Upper lobe of right lung (tissue), 1 donor: ENCODE measurements around the gene ABHD10. TPM values are rescaled to one million over a fixed set of nuclear protein-coding genes. Genes with fewer than 3 reads are reported as not detected.

ENCODE experiments used
- ATAC-seq: fragments of 200-7000 bp; cut with Tn5 transposase; one replicate; pipeline ENCODE4 v1.9.1; 2020; ENCODE audit warnings: mild to moderate bottlenecking, moderate library complexity
- DNase-seq: peaks from one replicate; pipeline ENCODE4 v3.0.0-alpha.2; 2020
- H3K27ac ChIP-seq: fragments of 200-600 bp; one replicate; pipeline ENCODE4 v1.8.0; 2022
- H3K27me3 ChIP-seq: fragments of 200-600 bp; one replicate; pipeline ENCODE4 v1.8.0; 2022; ENCODE audit warnings: mild to moderate bottlenecking
- H3K36me3 ChIP-seq: fragments of 200-600 bp; one replicate; pipeline ENCODE4 v1.8.0; 2022
- H3K4me1 ChIP-seq: fragments of 200-600 bp; one replicate; pipeline ENCODE4 v1.8.0; 2022
- H3K4me3 ChIP-seq: fragments of 200-600 bp; one replicate; pipeline ENCODE4 v1.8.0; 2022; ENCODE audit warnings: mild to moderate bottlenecking
- H3K9me3 ChIP-seq: fragments of 200-600 bp; one replicate; pipeline ENCODE4 v1.8.0; 2022
- CTCF ChIP-seq: fragments of 200-600 bp; IDR thresholded peaks from one replicate; pipeline ENCODE4 v1.8.0; 2022; ENCODE audit warnings: antibody characterized with exemption
- intact Hi-C: fragments of 100-400 bp; cut with DNase I; formaldehyde crosslinking; loops from one replicate; pipeline ENCODE4 v1.11.0; 2022
- total RNA-seq: library from RNA; stranded (reverse); fragmentation: NEBNext Ultra II Directional; extraction: Animal tissue kit (Norgen Biotek cat#: 25700); gene quantifications from one replicate; pipeline ENCODE4 v1.2.1, GENCODE V29; 2021
- donor health status: DM: no; HTN: yes; CAD: no; lungs with severe emphysema.

ABHD10 gene
- total RNA-seq, 1 donor from 2014 or later = 27.6 TPM

- intact Hi-C loops = no loop called here
- no peak overlapping the region for H3K27ac ChIP-seq
- no peak for TF ChIP-seq CTCF
- H3K9me3 ChIP-seq = no peaks in the 10 kb centered on the region
- H3K4me1 ChIP-seq = peaks cover 11% of the 10 kb centered on the region
- no peak for DNase-seq
- peaks cover 10% of the 10 kb centered on the region for H3K27me3 ChIP-seq
- no peaks in the 10 kb centered on the region for H3K36me3 ChIP-seq
- H3K4me3 ChIP-seq = no peak overlapping the region
- no peak for ATAC-seq
These were observed 22.7 kb downstream of the ABHD10 start for GRCh38 chr3:112001526-112001925.

GRCh38 chr3:112002096-112002971 is 23.5 kb downstream of the ABHD10 start:
- ATAC-seq = no peak
- Histone ChIP-seq H3K4me1 (peaks cover 11% of the 10 kb centered on the region), H3K4me3 (no peak overlapping the region), H3K9me3 (no peaks in the 10 kb centered on the region), H3K36me3 (no peaks in the 10 kb centered on the region), H3K27me3 (peaks cover 10% of the 10 kb centered on the region), H3K27ac (no peak overlapping the region)
- intact Hi-C loops = no loop called here
- no peak for TF ChIP-seq CTCF
- DNase-seq = no peak

GRCh38 chr3:112003321-112004080 is 24.7 kb downstream of the ABHD10 start:
- ATAC-seq (no peak), DNase-seq (no peak)
- intact Hi-C loops = no loop called here
- no peak for TF ChIP-seq CTCF
- peaks cover 9% of the 10 kb centered on the region for H3K4me1 ChIP-seq
- no peaks in the 10 kb centered on the region for H3K9me3 ChIP-seq
- H3K36me3 ChIP-seq = no peaks in the 10 kb centered on the region
- no peak overlapping the region for H3K4me3 ChIP-seq
- no peak overlapping the region for H3K27ac ChIP-seq
- H3K27me3 ChIP-seq = peaks cover 10% of the 10 kb centered on the region

- H3K4me1 ChIP-seq = peaks cover 4% of the 10 kb centered on the region
- no peaks in the 10 kb centered on the region for H3K36me3 ChIP-seq
- no peak for TF ChIP-seq CTCF
- no peak for ATAC-seq
- intact Hi-C loops = no loop called here
- H3K27ac ChIP-seq = no peak overlapping the region
- no peak overlapping the region for H3K4me3 ChIP-seq
- DNase-seq = no peak
- peaks cover 10% of the 10 kb centered on the region for H3K27me3 ChIP-seq
- H3K9me3 ChIP-seq = no peaks in the 10 kb centered on the region
These were observed 25.4 kb downstream of the ABHD10 start for GRCh38 chr3:112004187-112004586.

GRCh38 chr3:112004669-112005068 is 25.8 kb downstream of the ABHD10 start:
- DNase-seq (no peak), ATAC-seq (no peak)
- TF ChIP-seq CTCF = no peak
- Histone ChIP-seq H3K4me1 (no peaks in the 10 kb centered on the region), H3K9me3 (no peaks in the 10 kb centered on the region), H3K36me3 (no peaks in the 10 kb centered on the region), H3K27ac (no peak overlapping the region), H3K4me3 (no peak overlapping the region), H3K27me3 (peaks cover 10% of the 10 kb centered on the region)
- intact Hi-C loops = no loop called here
